Gastrocnemius medialis (tissue), 4 donors: ENCODE results near the gene SCGB1C1. TPM values are rescaled to one million over a fixed set of nuclear protein-coding genes. Genes with fewer than 3 reads are reported as not detected.

Source experiments
- ATAC-seq, 2 donors: fragments of 150-250 bp; one replicate each; pipeline ENCODE4 v1.9.1; 2016
- DNase-seq, 2 donors: peaks; one replicate each; pipeline ENCODE4 v3.0.0-alpha.2; 2019
- H3K27ac ChIP-seq, 4 donors: fragments of 200-600 bp; sonication (generic); 1 replicate in 1 of 4; 2 replicates in 3 of 4; pipeline ENCODE4 v1.5.1; 2016 to 2018; ENCODE audit warnings: mild to moderate bottlenecking in 2 of 4, moderate library complexity in 1 of 4
- H3K27me3 ChIP-seq, 3 donors: fragments of 200-600 bp; sonication (generic) in 2 of 3; 1 replicate in 1 of 3; 2 replicates in 2 of 3; pipeline versions ENCODE4 v1.5.1 to v1.6.0; 2016 to 2019; ENCODE audit warnings: mild to moderate bottlenecking in 1 of 3, moderate library complexity in 1 of 3
- H3K36me3 ChIP-seq, 2 donors: fragments of 200-600 bp; sonication (generic) in 1 of 2; one replicate each; pipeline ENCODE4 v1.5.1; 2017 to 2018
- H3K4me1 ChIP-seq, 2 donors: fragments of 200-600 bp; sonication (generic) in 1 of 2; one replicate each; pipeline ENCODE4 v1.5.1; 2016 to 2017; ENCODE audit warnings: mild to moderate bottlenecking in 2 of 2
- H3K4me3 ChIP-seq, 4 donors: fragments of 200-600 bp; sonication (generic) in 3 of 4; 1 replicate in 1 of 4; 2 replicates in 3 of 4; pipeline ENCODE4 v1.5.1; 2016 to 2019; ENCODE audit warnings: mild to moderate bottlenecking in 2 of 4
- H3K9me3 ChIP-seq, 3 donors: fragments of 200-600 bp; sonication (generic) in 2 of 3; 1 replicate in 1 of 3; 2 replicates in 2 of 3; pipeline ENCODE4 v1.5.1; 2016 to 2019
- CTCF ChIP-seq, 5 experiments: fragments of 450-650 bp in 3 of 5; fragments of 200-600 bp in 2 of 5; sonication (generic) in 2 of 5; IDR thresholded peaks in 4 of 5; conservative IDR thresholded peaks in 1 of 5; 1 replicate in 4 of 5; 2 replicates in 1 of 5; pipeline ENCODE4 v1.5.1; 2016 to 2019; ENCODE audit warnings: antibody characterized with exemption in 5 of 5, mild to moderate bottlenecking in 3 of 5, moderate library complexity in 3 of 5
- POLR2A ChIP-seq, 2 donors: fragments of 450-650 bp; IDR thresholded peaks; one replicate each; pipeline ENCODE4 v1.6.1; 2017; ENCODE audit warnings: antibody characterized with exemption in 2 of 2, mild to moderate bottlenecking in 2 of 2, moderate library complexity in 2 of 2
- in situ Hi-C, 4 donors: fragments of 200-750 bp; cut with MboI; loops; one replicate each; pipeline versions ENCODE4 v1.15.0 to v1.8.0; 2017; ENCODE audit warnings: low sequenced_read_pairs in 4 of 4
- intact Hi-C: fragments of 100-400 bp; cut with DNase I; formaldehyde crosslinking; loops from one replicate; pipeline ENCODE4 v1.15.1; 2023; ENCODE audit warnings: low total_unique reads
- total RNA-seq, 4 donors: library from RNA; depleted of rRNA; stranded (reverse); fragments of >200 nt; gene quantifications; one replicate each; pipeline versions ENCODE4 v1.1.0 to v1.2.3, GENCODE V29; 2016

Gene SCGB1C1
- total RNA-seq, 4 donors from 2014 or later: not detected

GRCh38 chr11:208917-209260 lies 16.0 kb downstream of the SCGB1C1 start:
- Histone ChIP-seq H3K27ac (peak overlapping the region; percentile 95 to 100 (median 98)), H3K36me3 (peaks cover 0 to 60% of the 10 kb centered on the region in 2 donors), H3K4me3 (peak overlapping the region; percentile 72 to 99 (median 84)), H3K9me3 (no peaks in the 10 kb centered on the region), H3K4me1 (peaks cover 28 to 41% of the 10 kb centered on the region in 2 donors), H3K27me3 (no peaks in the 10 kb centered on the region)
- DNase-seq (no peak), ATAC-seq (no peak)
- in situ Hi-C loops (no loop called here), intact Hi-C loops (loop anchor here (1.0 to 10.0 kb wide), 4 partner anchors 27 to 298 kb away; partner anchors contain the start of genes ANO9, PSMD13, RNH1 and SIRT3)
- TF ChIP-seq POLR2A (IDR thresholded peaks at IDR 0.05): no peak
- no peak for TF ChIP-seq CTCF (IDR thresholded peaks at IDR 0.05 in 4 of 5, conservative IDR thresholded peaks at IDR 0.05 in 1 of 5)

GRCh38 chr11:209275-210121 lies 16.6 kb downstream of the SCGB1C1 start:
- Histone ChIP-seq H3K27ac (peak overlapping the region; percentile 95 to 100 (median 98)), H3K9me3 (no peaks in the 10 kb centered on the region), H3K36me3 (peaks cover 0 to 62% of the 10 kb centered on the region in 2 donors), H3K4me1 (peaks cover 32 to 41% of the 10 kb centered on the region in 2 donors), H3K27me3 (no peaks in the 10 kb centered on the region), H3K4me3 (peak overlapping the region; percentile 72 to 99 (median 84))
- intact Hi-C loops: loop anchor here (5.0 to 10.0 kb wide), 3 partner anchors 143 to 298 kb away; partner anchors contain the start of genes ANO9 and RNH1
- DNase-seq (no peak), ATAC-seq (no peak)
- TF ChIP-seq POLR2A (IDR thresholded peaks at IDR 0.05) (no peak), CTCF (IDR thresholded peaks at IDR 0.05 in 4 of 5, conservative IDR thresholded peaks at IDR 0.05 in 1 of 5) (no peak)
- in situ Hi-C loops: no loop called here

- TF ChIP-seq CTCF (IDR thresholded peaks at IDR 0.05 in 4 of 5, conservative IDR thresholded peaks at IDR 0.05 in 1 of 5) (no peak), POLR2A (IDR thresholded peaks at IDR 0.05) (no peak)
- in situ Hi-C loops: no loop called here
- Histone ChIP-seq H3K36me3 (peaks cover 0 to 62% of the 10 kb centered on the region in 2 donors), H3K9me3 (no peaks in the 10 kb centered on the region), H3K27me3 (no peaks in the 10 kb centered on the region), H3K4me3 (no peak overlapping the region), H3K4me1 (peaks cover 31 to 37% of the 10 kb centered on the region in 2 donors), H3K27ac (peak overlapping the region in 2 of 4 donors; percentile 98 to 100)
- intact Hi-C loops: no loop called here
- DNase-seq: no peak
- no peak for ATAC-seq
These were observed 17.4 kb downstream of the SCGB1C1 start for GRCh38 chr11:210122-210802.

- TF ChIP-seq CTCF (IDR thresholded peaks at IDR 0.05 in 4 of 5, conservative IDR thresholded peaks at IDR 0.05 in 1 of 5) (no peak), POLR2A (IDR thresholded peaks at IDR 0.05) (no peak)
- no peak overlapping the region for H3K27ac ChIP-seq
- H3K9me3 ChIP-seq: no peaks in the 10 kb centered on the region
- ATAC-seq (no peak), DNase-seq (no peak)
- H3K4me3 ChIP-seq: no peak overlapping the region
- H3K27me3 ChIP-seq: no peaks in the 10 kb centered on the region
- intact Hi-C loops: no loop called here
- peaks cover 0 to 63% of the 10 kb centered on the region in 2 donors for H3K36me3 ChIP-seq
- in situ Hi-C loops: no loop called here
- peaks cover 26 to 32% of the 10 kb centered on the region in 2 donors for H3K4me1 ChIP-seq
These were observed 17.9 kb downstream of the SCGB1C1 start for GRCh38 chr11:210803-211180.
